HG03520 (cell line): ENCODE measurements around the gene TMEM79.

ENCODE experiments used
- ATAC-seq: cut with Tn5 transposase; IDR thresholded peaks from one replicate; pipeline ENCODE4 v1.9.1; 2021; ENCODE audit warnings: mild to moderate bottlenecking, moderate library complexity; ENCODE audit not compliant: unreplicated experiment

Gene TMEM79

GRCh38 chr1:156262461-156263287, 21.5 kb upstream of the TMEM79 start:
- ATAC-seq = no peak

GRCh38 chr1:156263288-156263655, 20.9 kb upstream of the TMEM79 start:
- ATAC-seq = no peak

DNA sequence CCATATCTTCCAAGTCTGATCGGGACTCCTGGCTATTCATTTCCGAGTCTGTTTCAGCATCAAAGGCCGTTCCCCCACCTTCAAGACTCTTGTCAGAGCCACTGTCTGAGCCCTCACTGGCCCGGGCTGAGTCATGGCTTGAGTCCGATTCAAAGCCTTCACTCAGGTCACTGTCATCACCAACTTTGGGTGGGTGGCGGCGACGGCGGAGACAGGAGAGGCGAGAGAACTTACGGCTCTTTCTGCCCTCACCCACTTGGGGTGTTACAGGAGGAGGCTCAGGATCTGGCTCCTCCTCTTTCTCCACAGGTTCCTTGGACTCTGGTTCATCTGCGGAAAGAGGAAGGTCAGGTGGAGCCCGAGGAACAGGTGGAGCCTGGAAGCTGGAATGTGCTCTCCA, 18.1 kb upstream of the TMEM79 start:
- no peak for ATAC-seq

DNA sequence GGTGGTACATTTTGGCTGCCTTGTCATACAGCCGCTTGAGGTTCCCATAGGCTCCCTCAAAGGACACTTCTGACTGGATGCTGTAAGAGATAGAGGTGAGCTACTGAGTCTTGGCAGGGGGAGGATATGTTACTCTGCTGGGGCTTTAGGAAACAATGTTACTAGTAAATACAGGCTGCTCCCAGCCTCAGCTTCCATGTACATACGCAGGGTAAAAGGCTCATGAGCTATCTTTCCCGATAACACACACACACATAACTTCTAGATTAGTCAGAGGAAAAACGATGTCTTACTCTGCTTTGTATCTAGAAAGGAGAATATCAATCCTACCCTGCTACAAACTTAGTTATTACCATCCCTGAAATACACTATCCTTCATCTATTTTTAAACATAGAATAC, 15.8 kb upstream of the TMEM79 start:
- ATAC-seq = no peak

DNA sequence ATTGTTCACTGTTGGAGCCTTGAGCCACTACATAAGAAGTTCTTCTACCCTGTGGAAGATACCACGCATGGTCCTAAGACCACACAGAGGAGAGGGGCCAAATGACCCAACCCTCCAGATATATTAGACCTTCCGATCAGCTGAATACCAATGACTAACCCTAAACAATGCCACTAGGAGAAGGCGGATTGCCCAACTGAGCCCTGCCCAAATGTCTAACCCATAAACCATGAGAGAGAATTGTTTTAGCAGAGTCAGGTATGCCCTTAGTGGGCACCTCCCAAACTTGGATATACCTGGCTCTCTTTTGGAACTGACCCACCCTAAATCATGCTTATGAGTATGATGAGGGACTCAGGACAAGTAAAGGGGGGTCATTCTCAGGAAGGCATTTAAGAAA, 13.8 kb upstream of the TMEM79 start:
- no peak for ATAC-seq

DNA sequence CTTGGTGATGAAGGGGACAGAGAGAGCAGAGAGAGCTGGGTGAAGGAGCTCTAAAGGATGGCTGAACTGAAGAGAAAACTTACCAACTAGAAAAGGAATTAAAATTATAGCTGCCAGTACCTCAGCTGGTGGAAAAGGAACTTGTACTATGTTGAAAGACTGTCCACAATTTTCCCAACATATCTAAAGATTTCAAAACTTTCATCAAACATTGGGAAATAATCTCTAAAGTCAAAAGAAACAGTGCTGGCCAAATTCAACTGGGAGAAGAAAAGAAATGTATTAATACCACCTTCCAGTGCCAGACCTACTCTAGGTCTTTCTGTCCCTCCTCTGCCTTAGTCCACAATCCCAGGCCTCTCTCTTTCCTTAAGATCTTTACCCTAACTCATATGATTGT, 7.6 kb upstream of the TMEM79 start:
- no peak for ATAC-seq

GRCh38 chr1:156276966-156277381, 7.2 kb upstream of the TMEM79 start:
- ATAC-seq = no peak

DNA sequence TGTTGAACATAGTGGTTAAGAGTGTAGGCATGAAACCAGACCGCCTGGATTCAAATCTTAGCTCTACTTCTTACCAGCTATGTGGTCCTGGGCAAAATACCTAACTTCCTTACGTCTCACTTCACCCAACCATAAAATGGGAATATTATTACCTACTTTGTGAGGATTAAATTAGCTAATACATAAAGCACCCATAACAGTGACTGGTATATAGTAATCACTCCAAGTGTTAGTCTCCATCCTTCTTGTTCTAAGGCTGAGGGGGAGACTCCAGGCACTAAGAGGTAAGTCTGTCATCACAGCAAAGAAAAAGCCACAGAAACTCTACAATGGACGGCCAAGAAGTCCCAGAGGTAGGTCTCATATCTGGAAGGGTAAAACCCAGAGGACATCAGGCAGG, 4.3 kb upstream of the TMEM79 start:
- ATAC-seq = no peak

DNA sequence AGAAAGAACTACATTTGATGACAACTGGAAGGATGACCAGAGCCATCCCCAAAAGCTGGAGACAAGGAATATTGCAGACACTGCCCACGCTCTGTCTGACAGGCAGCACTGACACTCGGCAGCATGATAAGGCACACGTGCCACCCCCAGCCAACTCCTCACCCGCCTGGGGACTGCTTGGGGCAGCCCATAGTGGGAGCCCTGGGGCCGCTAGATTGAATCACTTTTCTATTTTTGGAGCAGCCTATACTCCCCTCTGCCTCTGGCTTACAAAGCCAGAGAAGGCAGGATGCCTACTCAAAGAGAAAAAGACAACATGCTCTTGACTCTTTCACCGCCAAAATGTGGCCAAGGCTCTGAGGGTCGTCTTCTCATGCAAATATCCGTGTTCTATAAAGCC, 2.8 kb upstream of the TMEM79 start:
- no peak for ATAC-seq

GRCh38 chr1:156281693-156282478, 2.2 kb upstream of the TMEM79 start:
- ATAC-seq = no peak

- peak; percentile 63 for ATAC-seq
Measured at GRCh38 chr1:156282479-156283222, 1.5 kb upstream of the TMEM79 start, which contains the start of gene SMG5. Gene SMG5, minus strand, starts transcription at chr1:156282825. Its CDS starts 145 bp downstream, at chr1:156282680.

- ATAC-seq = no peak
Measured at GRCh38 chr1:156283521-156283920, 604 bp upstream of the TMEM79 start.

DNA sequence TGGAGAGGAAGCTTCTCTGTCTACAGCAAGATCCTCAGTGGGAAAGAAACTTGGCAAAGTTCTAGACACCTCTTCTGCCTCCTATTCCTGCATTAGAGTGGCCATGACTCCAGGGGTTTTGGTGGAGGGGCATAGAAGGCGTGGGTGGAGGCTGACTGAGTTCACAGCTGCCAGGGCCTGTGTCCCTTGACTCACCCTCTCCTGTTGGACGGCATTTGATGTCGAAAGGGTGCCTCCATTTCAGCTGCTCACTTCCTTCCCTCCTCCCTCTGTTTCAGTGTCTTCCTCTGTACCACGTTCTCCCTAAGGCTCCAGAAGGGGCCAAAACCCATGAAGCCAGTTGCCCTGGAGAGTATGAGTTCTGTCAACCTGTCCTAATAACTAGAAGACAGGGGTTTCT, 632 bp downstream of the TMEM79 start:
- no peak for ATAC-seq

GRCh38 chr1:156285437-156285836, 1.3 kb downstream of the TMEM79 start:
- ATAC-seq = no peak

DNA sequence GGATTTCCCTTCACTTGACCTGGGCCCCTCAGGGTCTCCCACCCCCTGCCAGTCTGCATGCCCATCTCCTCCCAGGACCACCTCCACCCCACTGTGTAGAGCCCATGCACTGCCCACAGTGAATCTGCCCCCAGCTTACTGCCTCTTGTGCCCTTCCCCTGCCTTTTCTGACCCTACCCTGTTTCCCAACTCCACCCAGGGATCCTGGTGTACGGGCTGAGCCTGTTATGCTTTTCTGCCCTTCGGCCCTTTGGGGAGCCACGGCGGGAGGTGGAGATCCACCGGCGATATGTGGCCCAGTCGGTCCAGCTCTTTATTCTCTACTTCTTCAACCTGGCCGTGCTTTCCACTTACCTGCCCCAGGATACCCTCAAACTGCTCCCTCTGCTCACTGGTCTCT, 1.9 kb downstream of the TMEM79 start:
- no peak for ATAC-seq

DNA sequence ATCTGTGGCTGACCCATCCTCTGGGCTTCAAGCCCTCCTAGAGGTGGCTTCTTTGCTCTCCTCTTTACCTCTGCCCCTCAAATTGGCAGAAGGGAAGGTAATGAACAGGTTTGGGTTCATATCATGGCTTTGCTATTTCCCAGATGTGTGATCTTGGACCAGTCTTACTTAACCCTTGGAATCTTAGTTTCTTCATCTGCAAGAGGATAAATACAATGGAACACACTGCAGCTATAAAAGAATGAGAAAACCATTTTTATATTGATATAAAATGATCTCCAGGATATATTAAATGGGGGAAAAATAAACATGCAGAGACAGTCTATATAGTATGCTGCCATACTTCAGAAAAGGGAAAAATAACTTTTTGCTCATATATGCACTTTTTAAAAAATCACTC, 5.7 kb downstream of the TMEM79 start:
- ATAC-seq = no peak

DNA sequence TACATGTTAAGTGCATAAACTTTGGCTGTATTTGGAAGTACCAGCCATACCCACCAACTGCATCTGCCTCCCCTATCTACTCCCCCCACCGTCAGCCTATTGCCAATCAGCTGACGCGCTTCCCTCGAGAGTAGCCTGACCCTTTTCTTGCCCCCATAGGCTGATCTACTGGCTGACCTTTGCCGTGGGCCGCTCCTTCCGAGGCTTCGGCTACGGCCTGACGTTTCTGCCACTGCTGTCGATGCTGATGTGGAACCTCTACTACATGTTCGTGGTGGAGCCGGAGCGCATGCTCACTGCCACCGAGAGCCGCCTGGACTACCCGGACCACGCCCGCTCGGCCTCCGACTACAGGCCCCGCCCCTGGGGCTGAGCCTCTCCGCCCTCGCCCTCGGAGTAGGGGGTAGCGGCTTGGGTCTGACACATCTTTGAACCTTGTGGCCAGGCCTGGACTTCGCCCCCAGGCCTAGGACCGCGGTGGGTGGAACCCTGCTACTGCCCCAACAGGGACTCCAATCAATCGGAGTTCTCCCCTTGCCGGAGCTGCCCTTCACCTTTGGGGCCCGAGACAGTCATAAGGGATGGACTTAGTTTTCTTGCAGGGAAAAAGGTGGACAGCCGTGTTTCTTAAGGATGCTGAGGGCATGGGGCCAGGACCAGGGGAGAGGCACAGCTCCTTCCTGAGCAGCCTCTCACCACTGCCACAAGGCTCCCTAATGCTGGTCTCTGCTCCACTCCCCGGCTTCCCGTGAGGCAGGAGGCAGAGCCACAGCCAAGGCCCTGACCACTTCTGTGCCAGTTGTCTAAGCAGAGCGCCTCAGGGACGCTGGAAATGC, 7.3 kb downstream of the TMEM79 start:
- ATAC-seq = no peak

GRCh38 chr1:156293098-156293434, 8.9 kb downstream of the TMEM79 start:
- no peak for ATAC-seq

- no peak for ATAC-seq
Measured at GRCh38 chr1:156293895-156294294, 9.8 kb downstream of the TMEM79 start.

DNA sequence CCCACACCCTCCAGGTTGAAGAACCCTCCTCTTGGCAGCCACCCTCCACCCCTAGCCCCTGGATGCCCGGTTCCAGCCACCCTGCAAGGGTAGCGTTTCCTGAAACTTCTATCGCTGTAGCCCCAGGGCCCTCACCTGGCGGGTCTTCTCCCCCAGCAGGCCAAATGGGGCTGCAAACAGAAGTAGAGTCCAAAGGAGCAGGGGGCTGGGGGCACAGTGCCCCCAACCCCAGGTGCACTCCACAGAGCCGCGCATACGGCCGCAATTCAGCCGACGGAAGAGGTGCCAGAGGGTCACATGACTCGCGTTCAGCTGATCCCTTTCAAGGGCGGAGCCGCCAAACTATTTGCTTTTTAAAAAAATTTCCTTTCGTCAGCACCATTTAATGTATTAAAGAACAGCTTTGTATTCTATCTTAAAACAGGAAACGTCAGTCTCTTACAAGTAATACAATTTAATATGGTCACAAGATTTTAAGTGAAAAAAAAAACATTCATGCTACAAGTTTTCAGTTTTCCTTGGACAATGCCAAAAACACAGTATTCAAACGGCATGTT, 11.3 kb downstream of the TMEM79 start, which contains the start of gene GLMP:
TSS of gene GLMP (minus strand) at position 289 of the 557 bp plus-strand sequence. CDS start at position 255, 34 bp downstream.
- no peak for ATAC-seq
